ENCODE data around the gene ADAD1.

DNA sequence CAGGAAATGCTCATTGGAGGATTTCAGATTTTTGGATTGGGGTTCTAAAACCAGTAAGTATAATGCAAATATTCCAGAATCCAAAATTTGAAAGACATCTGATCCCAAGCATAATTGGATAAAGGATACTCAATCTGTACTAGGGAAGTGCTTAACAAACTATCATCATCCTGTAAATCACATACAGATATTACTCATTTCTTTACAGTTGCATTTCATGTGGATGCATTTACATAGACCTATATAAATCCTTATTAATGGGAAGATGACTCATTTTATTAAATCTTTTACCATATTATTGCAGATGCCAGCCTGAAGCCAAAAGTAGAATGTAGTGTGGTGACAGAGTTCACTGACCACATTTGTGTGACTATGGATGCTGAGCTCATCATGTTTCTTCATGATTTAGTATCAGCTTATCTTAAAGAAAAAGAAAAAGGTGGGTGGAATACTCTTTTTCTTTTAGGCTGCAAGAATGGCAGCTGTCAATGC lies 22.4 kb upstream of the ADAD1 start:
- TF ChIP-seq, protein P1, sequence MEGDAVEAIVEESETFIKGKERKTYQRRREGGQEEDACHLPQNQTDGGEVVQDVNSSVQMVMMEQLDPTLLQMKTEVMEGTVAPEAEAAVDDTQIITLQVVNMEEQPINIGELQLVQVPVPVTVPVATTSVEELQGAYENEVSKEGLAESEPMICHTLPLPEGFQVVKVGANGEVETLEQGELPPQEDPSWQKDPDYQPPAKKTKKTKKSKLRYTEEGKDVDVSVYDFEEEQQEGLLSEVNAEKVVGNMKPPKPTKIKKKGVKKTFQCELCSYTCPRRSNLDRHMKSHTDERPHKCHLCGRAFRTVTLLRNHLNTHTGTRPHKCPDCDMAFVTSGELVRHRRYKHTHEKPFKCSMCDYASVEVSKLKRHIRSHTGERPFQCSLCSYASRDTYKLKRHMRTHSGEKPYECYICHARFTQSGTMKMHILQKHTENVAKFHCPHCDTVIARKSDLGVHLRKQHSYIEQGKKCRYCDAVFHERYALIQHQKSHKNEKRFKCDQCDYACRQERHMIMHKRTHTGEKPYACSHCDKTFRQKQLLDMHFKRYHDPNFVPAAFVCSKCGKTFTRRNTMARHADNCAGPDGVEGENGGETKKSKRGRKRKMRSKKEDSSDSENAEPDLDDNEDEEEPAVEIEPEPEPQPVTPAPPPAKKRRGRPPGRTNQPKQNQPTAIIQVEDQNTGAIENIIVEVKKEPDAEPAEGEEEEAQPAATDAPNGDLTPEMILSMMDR (IDR thresholded peaks at IDR 0.05), result no peak
- TF ChIP-seq POLR2A (IDR thresholded peaks at IDR 0.05), result no peak
